ENCODE measurements around the gene ERFE. TPM values are rescaled to one million over a fixed set of nuclear protein-coding genes. Genes with fewer than 3 reads are reported as not detected.

The ERFE gene
- total RNA-seq, 2 experiments from 2014 or later, result not detected

DNA sequence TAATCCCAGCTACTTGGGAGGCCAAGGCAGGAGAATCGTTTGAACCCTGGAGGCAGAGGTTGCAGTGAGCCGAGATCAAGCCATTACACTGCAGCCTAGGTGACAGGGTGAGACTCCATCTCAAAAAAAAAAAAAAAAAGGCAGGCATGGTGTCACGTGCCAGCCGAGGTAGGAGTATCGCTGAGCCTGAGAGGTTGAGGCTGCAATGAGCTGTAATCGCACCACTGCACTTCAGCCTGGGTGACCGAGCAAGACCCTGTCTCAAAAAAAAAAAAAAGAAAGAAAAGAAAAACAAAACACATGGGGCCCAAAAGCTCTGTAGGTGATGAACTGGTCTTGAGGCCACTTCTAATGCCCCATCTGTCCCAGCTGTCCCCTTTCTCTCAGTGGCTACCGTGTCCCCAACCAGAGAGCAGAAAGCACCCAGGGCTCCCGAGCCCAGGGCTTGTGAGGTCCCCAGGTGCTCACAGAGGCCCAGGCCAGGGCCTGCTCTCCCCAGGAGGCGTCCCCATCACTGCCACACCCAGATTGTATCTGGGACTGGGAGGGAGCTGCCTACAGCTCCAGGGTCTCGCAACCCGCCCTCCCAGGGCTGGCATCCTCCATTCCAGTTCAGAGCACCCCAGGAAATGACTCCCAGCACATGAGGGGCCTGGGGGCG lies 11.8 kb upstream of the ERFE start:
- no peaks in the 10 kb centered on the region for H3K4me1 Mint-ChIP-seq (ENCODE audit: low read depth)
- H3K36me3 Mint-ChIP-seq, result no peaks in the 10 kb centered on the region
- POLR2A ChIA-PET, result no interaction called here
- intact Hi-C loops (cut with micrococcal nuclease), result no loop called here
- H3K27me3 Mint-ChIP-seq, result no peaks in the 10 kb centered on the region
- H3K27ac Mint-ChIP-seq, result no peak overlapping the region
- H3K9me3 Mint-ChIP-seq, result no peaks in the 10 kb centered on the region
- CTCF ChIA-PET, result no interaction called here
- no peak for DNase-seq
- no peak overlapping the region for H3K4me3 Mint-ChIP-seq

DNA sequence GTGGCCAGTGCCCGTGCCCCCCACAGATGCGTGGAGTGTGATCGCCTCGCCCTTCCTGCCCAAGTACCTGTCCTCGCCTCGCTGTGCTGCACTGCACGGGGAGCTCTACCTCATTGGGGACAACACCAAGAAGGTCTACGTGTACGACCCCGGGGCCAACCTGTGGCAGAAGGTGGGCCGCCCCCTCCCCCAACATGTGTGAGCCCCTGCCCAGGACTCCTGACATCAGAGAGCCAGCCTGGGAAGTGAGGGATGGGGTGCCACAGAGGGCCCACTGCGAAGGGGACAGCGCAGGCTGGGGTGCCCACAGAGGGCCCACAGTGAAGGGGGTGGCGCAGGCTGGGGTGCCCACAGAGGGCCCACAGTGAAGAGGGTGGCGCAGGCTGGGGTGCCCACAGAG lies 9.8 kb upstream of the ERFE start:
- Mint-ChIP-seq H3K9me3 (peaks cover under 1% of the 10 kb centered on the region), H3K27me3 (no peaks in the 10 kb centered on the region), H3K4me3 (no peak overlapping the region), H3K27ac (no peak overlapping the region), H3K36me3 (no peaks in the 10 kb centered on the region), H3K4me1 (ENCODE audit: low read depth) (no peaks in the 10 kb centered on the region)
- CTCF ChIA-PET, result no interaction called here
- intact Hi-C loops (cut with micrococcal nuclease), result no loop called here
- no peak for DNase-seq
- POLR2A ChIA-PET, result no interaction called here

DNA sequence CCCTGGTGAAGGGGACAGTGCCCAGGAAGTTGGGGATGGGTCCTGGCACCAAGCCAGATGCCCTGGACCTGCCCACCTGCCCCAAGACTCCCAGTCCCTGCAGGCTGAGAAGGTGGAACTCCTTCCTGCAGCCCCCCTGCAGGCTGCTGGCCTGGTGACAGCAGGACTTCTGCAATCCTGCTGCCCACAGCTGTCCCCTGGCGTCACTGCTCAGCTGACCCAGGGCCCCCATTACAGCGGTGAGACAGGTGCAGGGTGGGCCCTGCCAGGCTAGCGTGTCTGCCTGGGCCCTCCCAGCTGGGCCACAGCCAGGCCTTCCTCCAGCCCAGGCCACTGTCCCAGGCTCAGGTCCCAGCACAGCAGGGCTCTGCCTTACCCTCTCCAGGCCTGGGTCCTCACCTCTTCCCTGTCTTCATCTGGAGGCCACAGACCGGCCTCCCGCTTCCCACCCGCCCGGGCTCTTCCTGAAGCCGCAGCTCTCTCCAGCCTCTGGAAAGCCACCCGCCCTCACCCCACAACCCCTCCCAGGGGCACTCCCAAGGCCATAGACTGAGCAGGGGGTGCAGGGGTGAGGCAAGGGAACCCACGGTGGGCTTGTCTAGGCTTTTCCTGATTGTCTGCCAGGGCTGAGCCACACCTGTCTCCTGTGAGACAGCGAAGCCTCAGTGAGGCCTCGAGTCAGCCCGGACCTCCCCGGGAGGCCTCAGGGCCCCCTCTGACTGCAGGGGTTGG lies 8.8 kb upstream of the ERFE start:
- Mint-ChIP-seq H3K4me3 (no peak overlapping the region), H3K4me1 (ENCODE audit: low read depth) (no peaks in the 10 kb centered on the region), H3K27me3 (no peaks in the 10 kb centered on the region), H3K27ac (no peak overlapping the region), H3K9me3 (peaks cover 2% of the 10 kb centered on the region), H3K36me3 (no peaks in the 10 kb centered on the region)
- no peak for DNase-seq
- ChIA-PET CTCF (no interaction called here), POLR2A (no interaction called here)
- intact Hi-C loops (cut with micrococcal nuclease), result no loop called here

DNA sequence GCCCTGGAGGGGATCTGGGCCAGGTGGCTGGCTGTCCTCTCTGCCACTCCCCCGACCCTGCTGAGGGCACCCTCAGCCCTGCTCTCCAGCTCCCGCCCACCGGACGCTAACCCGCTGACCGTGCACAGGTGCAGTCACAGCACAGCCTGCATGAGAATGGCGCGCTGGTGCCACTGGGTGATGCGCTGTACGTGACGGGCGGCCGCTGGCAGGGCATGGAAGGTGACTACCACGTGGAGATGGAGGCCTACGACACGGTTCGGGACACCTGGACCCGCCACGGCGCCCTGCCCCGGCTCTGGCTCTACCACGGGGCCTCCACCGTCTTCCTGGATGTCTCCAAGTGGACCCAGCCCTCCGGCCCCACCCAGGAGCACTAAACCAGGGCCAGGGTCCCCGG lies 8.1 kb upstream of the ERFE start:
- Mint-ChIP-seq H3K36me3 (no peaks in the 10 kb centered on the region), H3K4me1 (ENCODE audit: low read depth) (no peaks in the 10 kb centered on the region), H3K9me3 (peaks cover 2% of the 10 kb centered on the region), H3K27ac (no peak overlapping the region), H3K27me3 (no peaks in the 10 kb centered on the region), H3K4me3 (no peak overlapping the region)
- ChIA-PET CTCF (no interaction called here), POLR2A (no interaction called here)
- DNase-seq, result no peak
- intact Hi-C loops (cut with micrococcal nuclease), result no loop called here

DNA sequence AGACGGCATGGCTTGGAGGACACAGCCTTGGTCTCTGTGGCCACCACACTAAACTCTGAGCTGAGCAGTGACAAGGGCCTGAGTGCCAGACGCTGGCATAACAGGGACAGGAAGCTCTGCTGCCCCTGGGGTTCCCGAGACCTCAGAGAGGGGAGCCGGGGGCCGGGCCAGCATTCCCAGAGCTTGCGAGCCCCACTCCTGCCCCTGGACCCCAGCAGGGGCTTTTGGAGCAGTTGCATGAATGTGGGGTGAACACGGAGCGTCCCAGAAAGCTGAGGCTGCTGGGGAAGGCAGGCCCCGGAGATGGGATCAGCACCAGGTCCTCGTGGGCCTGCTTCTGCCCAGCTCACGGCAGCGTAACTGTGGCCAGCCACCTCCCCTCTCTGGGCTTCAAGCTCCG lies 7.6 kb upstream of the ERFE start:
- peaks cover 2% of the 10 kb centered on the region for H3K9me3 Mint-ChIP-seq
- DNase-seq, result no peak
- no peaks in the 10 kb centered on the region for H3K36me3 Mint-ChIP-seq
- no peaks in the 10 kb centered on the region for H3K27me3 Mint-ChIP-seq
- ChIA-PET POLR2A (no interaction called here), CTCF (no interaction called here)
- intact Hi-C loops (cut with micrococcal nuclease), result no loop called here
- H3K4me1 Mint-ChIP-seq (ENCODE audit: low read depth), result no peaks in the 10 kb centered on the region
- H3K4me3 Mint-ChIP-seq, result no peak overlapping the region
- H3K27ac Mint-ChIP-seq, result no peak overlapping the region

DNA sequence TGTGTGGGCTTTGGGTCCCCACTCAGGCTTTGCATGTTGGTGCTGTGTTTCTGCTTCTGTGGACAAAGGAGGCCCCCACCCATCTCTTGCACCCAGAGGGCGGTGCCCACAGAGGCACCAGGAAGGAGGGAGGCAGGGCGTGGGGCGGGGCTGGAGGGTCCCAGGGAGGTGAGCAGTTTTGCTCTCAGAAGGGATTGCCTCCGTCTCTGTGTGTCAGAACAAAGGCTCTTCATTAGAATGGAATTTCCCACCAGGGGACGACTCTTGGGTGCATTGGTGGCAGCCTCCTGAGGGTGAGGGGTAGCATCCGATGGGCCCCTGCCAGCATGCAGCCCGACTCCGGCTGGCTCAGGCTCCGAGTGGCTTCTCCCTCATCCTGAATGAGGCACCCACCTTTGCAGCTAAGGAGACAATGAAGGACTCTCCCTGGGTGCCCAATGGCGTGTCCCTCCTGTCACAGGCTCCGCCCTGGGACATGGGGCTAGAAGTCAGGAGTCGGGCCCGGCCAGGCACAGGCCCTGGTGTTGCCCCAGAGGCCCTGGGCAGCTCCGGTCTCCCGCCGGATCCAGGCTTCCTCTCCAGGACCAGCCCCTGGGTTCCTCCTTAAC lies 7.0 kb upstream of the ERFE start:
- Mint-ChIP-seq H3K4me3 (no peak overlapping the region), H3K9me3 (peaks cover 2% of the 10 kb centered on the region), H3K27me3 (no peaks in the 10 kb centered on the region), H3K36me3 (no peaks in the 10 kb centered on the region), H3K27ac (no peak overlapping the region), H3K4me1 (ENCODE audit: low read depth) (no peaks in the 10 kb centered on the region)
- no peak for DNase-seq
- intact Hi-C loops (cut with micrococcal nuclease), result no loop called here
- ChIA-PET CTCF (interaction anchor here (0.9 kb wide), 1 partner anchor 183 kb away, joined by 3 read pairs; no protein-coding TSS in a partner anchor), POLR2A (no interaction called here)

DNA sequence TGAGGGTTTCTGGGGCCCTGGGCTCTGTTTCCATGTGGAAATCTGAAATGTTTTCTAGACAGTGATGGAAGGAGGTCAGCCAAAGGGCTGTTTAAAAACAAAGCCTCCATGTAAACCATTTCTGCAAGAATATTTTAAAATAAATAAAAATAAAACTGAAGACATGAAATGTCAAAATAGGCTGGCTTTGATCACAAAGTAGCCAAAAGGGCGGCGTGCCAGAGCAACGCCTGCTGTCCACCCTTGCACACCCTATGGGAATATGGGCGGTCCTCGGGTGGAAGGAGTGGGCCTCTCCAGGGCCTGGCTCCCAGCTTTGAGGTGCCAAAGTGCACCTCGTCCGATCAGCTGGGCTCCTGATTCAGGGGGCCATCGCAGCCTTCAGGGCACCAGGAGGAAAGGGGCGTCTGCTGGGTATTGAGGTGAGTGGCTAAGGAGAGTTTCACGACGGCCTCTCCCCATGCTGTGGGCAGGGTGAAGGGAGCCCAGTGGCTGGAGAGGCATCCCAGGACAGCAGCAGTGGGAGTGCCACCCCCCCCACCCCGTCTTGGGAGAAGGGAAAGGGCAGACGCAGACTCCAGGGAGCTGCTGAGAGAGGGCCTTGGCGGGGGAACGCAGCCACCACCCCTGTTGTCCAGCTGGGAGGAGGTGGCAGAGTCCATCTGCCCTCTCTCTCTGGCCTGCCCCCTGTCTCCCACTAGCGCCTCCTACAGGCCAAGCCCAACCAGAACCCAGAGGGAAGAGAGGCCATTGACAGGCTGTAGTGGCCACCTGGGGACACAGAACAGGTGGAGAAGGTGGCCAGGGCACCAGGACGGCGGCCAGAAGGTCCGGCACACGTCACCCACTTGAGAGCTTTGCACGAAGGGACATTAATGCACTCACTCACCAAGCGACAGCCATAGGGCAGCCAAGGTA lies 5.7 kb upstream of the ERFE start:
- ChIA-PET CTCF (interaction anchor here (0.7 to 1.4 kb wide), 2 partner anchors 110 kb away, joined by 3 to 5 read pairs; no protein-coding TSS in a partner anchor), POLR2A (no interaction called here)
- H3K36me3 Mint-ChIP-seq, result no peaks in the 10 kb centered on the region

DNA sequence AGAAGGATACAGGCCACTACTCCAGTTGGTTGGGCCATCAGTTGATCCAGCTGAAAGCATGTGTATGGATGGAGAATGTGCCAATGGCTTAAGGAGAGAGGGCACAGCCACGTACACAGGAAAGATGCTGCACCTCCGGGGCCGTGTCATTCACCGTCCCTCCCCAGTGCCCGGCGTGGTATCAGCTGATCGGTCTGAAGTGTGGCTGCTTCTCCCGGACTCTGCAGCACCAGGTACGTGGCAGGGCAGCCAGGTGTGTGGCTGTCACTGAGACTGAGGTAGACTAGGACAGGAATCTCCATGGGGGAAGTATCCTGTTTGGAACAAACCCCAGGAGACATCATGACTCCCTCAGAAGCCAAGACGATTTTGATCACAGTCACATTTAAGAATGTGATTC lies 4.2 kb upstream of the ERFE start:
- Mint-ChIP-seq H3K27ac (no peak overlapping the region), H3K4me3 (no peak overlapping the region), H3K4me1 (ENCODE audit: low read depth) (peaks cover 4% of the 10 kb centered on the region), H3K36me3 (no peaks in the 10 kb centered on the region), H3K9me3 (peaks cover 2% of the 10 kb centered on the region), H3K27me3 (peaks cover 4% of the 10 kb centered on the region)
- ChIA-PET CTCF (interaction anchor here (1.4 kb wide), 1 partner anchor 109 kb away, joined by 5 read pairs; no protein-coding TSS in a partner anchor), POLR2A (no interaction called here)
- intact Hi-C loops (cut with micrococcal nuclease), result no loop called here
- DNase-seq, result no peak

More for the DNA sequence above, 5.7 kb upstream of the ERFE start:
- Mint-ChIP-seq H3K4me1 (ENCODE audit: low read depth) (no peaks in the 10 kb centered on the region), H3K4me3 (no peak overlapping the region), H3K27me3 (no peaks in the 10 kb centered on the region), H3K9me3 (peaks cover 2% of the 10 kb centered on the region), H3K27ac (no peak overlapping the region)
- intact Hi-C loops (cut with micrococcal nuclease), result no loop called here
- DNase-seq, result no peak

DNA sequence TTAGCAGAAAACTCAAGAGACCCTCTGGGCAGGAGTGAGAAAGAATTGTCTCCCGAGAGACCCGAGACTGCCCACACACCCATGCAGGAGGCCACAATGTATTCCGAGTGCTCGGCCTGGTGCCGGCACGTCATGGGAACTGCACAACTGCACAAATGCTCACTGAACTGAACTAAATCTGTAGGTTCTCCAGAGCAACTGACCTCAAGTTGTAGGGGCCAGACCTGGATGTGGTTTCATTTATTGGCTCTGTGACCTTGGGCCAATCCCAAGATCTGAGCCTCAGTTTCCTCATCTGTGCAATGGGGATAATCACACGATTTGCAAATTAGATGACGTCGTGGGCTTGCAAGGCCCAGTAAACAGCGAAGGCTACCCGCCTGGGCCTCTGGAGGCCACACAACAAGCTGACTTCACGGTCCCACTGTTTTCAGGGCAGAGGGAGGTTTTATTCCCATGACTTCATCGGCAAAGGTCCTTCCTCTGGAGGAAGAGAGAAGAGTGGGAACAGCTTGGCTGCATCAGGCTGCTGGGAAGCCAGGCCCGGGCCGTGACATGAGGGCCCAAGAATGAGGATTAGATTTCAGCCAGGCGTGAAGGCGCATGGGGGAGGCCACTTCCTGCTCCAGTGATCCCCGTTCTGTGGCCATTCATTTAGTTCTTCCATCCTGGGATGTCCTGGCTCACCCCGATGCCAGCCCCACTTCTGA lies 3.6 kb upstream of the ERFE start:
- Mint-ChIP-seq H3K4me1 (ENCODE audit: low read depth) (peaks cover 6% of the 10 kb centered on the region), H3K4me3 (no peak overlapping the region), H3K9me3 (peaks cover 2% of the 10 kb centered on the region), H3K27me3 (peaks cover 7% of the 10 kb centered on the region), H3K36me3 (no peaks in the 10 kb centered on the region), H3K27ac (no peak overlapping the region)
- DNase-seq, result no peak
- POLR2A ChIA-PET, result no interaction called here
- intact Hi-C loops (cut with micrococcal nuclease), result no loop called here
- CTCF ChIA-PET, result no interaction called here

DNA sequence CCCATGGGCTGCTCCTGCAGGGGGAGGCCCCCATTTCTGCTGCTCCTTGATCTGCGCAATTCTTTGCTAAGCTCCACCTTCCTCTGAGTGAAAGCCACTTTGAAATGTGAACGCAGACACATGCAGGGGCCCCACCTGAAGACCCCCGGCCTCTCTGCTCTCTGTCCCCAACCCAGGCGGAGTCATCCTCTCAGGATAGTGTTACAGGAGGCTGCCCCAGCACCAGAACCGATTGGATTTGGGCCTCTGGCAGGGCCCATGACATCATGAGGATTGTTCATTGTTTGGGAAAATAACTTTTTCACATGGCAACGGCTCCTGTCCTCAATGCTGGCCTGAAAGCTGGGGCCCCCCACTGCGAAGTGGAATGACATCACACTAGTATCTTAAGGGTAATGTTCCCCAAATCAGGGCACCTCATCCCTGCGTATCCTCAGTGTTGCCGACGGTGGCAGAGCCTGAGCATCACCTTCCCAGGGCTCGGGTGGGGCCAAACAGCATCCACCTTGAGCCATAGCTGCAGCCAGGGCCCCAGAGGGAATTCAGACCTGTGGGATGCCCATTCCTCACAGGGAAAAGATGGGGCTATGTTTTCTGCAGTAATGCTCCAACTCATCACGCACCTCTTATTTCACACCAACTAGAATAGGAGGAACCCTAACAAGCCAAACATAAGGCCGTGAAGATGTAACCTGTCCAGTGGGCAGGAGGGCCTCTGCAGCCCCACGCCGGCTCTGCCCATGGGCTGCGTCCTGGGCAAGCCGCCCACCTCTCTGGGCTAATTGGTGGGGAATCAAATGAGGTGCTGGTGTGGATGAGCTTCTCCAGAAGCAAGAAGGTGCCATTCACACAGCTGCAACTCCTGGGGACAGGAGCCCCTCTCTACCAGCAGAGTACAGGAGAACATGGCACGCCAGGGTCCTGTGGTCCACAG lies 2.7 kb upstream of the ERFE start:
- POLR2A ChIA-PET, result no interaction called here
- Mint-ChIP-seq H3K4me1 (ENCODE audit: low read depth) (peaks cover 6% of the 10 kb centered on the region), H3K4me3 (no peak overlapping the region), H3K27me3 (peaks cover 12% of the 10 kb centered on the region), H3K27ac (no peak overlapping the region), H3K9me3 (peaks cover 2% of the 10 kb centered on the region), H3K36me3 (no peaks in the 10 kb centered on the region)
- DNase-seq, result no peak
- intact Hi-C loops (cut with micrococcal nuclease), result no loop called here
- CTCF ChIA-PET, result no interaction called here

DNA sequence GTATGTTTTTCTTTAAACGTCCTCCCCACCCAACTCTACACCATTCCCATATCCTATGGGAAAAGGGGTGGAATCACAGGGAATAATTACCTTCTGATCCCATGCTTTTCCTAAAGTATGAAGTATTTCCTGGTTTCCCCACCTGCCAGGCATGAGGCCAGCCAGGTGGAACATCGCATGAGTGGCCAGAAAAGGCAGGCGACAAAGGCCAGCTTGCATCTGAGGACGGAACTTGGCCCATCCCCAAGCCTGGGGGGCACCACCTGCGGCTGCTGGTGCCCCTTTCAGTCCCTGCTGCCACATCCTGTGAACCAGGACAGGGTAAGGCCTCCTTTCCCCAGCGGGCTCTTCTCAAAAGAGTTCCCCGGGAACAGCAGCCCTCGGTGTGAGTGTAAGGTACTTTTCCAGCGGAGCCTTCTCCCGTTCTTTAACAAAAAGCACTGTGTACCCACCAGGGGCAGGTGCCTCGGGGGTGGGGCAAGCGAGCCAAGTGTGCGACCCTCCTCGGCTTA lies 1.2 kb upstream of the ERFE start:
- Mint-ChIP-seq H3K9me3 (peaks cover 2% of the 10 kb centered on the region), H3K27me3 (peaks cover 14% of the 10 kb centered on the region), H3K4me1 (ENCODE audit: low read depth) (peaks cover 6% of the 10 kb centered on the region), H3K27ac (no peak overlapping the region), H3K36me3 (no peaks in the 10 kb centered on the region), H3K4me3 (no peak overlapping the region)
- ChIA-PET CTCF (no interaction called here), POLR2A (no interaction called here)
- DNase-seq, result no peak
- intact Hi-C loops (cut with micrococcal nuclease), result loop anchor here (2.0 kb wide), 1 partner anchor 105 kb away; no protein-coding TSS in a partner anchor
